ENCODE results near the gene GAMT.
A peak's percentile ranks its signal among the peaks of the same experiment; 100 is the strongest.

The GAMT gene

GRCh38 chr19:1418951-1419738 is 17.8 kb upstream of the GAMT start:
- DNase-seq (ENCODE audit: low read depth, low spot score): no peak

DNA sequence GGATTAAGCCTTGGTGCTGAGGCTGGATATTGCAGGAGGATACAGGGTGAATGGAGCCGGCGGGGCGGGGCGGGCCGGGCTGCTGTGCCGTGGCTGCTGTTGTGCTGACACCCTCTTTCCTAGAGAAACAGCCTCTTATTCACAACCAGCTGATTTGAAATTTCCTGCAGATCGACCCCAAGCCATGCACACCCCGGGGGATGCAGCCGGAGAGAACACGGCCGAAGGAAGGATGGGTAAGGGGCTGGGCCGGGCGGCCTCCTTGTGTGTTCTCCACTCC is 17.1 kb upstream of the GAMT start:
- no peak for DNase-seq (ENCODE audit: low read depth, low spot score)

DNA sequence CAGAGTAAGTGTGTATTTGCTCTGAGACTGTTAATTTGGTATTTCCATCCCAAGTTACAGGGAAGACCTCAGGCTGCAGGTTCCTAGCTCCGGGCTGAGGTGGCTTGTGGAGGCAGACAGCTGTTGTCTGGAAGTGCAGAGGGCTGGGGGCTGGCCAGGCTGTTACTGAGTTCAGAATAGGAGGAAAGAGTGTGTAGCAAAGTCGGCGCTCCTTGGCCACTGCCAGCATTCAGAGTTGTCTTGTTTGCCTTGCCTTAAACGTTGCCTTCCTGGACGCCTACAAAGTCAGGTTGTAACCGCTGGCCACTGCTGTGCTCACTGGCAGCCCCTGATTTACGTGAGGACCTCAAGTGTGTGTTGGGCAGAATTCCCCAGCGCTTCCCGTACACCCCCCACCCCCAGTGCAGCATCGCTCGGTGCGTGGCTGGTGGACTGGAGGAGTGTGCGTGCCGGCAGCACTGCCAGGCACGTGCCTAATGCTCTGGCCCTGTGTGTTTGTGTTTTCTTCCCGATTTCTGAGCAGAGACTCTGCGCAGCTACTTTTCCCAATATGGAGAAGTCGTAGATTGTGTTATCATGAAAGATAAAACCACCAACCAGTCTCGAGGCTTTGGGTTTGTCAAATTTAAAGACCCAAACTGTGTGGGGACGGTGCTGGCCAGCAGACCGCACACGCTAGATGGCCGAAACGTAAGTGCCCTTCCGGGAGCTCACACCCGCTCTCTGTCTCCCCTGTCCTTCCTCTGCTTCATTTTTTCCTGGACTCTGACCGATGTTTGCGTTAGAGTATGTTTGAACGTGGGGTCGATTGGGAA is 16.5 kb upstream of the GAMT start:
- no peak for DNase-seq (ENCODE audit: low read depth, low spot score)

DNA sequence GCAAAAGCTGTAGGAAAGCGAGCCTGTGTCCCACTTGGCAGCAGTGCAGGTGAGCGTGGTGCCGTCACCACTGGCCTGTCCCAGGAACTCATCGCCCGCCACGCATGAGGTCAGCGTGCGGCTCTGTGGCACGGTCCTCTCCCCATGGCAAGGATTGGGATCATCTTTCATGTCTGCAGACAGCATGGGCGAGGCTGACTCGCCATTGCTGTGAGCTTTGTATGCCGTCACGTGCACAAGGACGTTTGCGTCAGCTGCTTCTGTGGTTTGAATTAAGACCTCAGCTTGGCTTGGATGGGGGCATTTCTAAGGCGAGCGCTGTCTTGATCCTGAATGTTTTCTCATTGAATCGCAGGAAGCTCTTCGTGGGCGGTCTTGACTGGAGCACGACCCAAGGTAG is 15.8 kb upstream of the GAMT start:
- no peak for DNase-seq (ENCODE audit: low read depth, low spot score)

- DNase-seq (ENCODE audit: low read depth, low spot score): no peak
These were observed 14.9 kb upstream of the GAMT start for GRCh38 chr19:1416014-1416841.

GRCh38 chr19:1412995-1413800 is 11.9 kb upstream of the GAMT start:
- no peak for DNase-seq (ENCODE audit: low read depth, low spot score)

- DNase-seq (ENCODE audit: low read depth, low spot score): no peak
These were observed 11.1 kb upstream of the GAMT start for GRCh38 chr19:1412323-1412923.

DNA sequence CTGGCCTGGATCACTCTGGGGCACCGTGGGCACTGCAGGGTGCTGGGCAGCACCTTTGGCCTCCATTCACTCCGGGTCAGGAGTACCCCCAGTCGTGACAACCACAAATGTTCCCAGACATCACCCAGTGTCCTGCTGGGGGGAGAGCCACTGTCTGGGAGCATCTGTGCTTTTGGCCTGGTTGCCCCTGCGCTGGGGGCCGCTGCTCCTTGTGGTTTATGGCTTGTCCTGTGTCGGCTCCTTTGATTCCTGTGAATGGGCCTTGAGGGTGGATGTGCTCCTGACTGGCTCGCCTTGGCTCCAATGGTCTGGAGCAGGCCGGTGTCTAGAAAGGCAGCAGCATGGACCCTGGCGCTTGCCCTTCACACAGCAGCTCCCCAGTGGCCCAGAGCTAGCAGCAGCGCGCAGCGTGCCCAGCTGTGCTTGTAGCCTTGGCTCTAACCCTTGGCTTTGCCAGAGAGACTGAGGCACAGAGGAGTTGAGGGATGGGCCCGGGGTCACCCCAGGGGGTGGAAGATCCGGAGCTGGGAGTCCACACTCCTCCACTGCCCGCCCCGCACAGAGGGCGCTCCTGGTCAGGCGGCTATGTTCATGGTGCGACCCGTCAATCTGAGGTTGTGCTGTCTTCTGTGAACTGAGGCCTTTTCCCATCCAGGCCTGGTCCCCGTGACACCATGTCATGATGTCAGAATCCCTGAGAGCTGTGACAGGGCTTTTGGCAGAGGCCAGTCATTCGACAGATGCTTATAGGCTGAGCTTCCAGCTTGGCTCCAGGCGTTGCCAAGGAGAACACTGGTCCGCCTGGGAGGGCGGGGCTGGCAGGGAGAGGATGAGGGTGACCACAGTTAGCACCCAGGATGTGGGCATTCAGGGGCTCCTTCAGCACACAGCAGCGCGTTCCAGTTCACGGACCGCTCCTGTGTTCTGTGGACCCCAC is 10.2 kb upstream of the GAMT start:
- DNase-seq (ENCODE audit: low read depth, low spot score): no peak

GRCh38 chr19:1410789-1411188 is 9.4 kb upstream of the GAMT start:
- DNase-seq (ENCODE audit: low read depth, low spot score): no peak

- DNase-seq (ENCODE audit: low read depth, low spot score): no peak
These were observed 8.9 kb upstream of the GAMT start for GRCh38 chr19:1410136-1410786.

DNA sequence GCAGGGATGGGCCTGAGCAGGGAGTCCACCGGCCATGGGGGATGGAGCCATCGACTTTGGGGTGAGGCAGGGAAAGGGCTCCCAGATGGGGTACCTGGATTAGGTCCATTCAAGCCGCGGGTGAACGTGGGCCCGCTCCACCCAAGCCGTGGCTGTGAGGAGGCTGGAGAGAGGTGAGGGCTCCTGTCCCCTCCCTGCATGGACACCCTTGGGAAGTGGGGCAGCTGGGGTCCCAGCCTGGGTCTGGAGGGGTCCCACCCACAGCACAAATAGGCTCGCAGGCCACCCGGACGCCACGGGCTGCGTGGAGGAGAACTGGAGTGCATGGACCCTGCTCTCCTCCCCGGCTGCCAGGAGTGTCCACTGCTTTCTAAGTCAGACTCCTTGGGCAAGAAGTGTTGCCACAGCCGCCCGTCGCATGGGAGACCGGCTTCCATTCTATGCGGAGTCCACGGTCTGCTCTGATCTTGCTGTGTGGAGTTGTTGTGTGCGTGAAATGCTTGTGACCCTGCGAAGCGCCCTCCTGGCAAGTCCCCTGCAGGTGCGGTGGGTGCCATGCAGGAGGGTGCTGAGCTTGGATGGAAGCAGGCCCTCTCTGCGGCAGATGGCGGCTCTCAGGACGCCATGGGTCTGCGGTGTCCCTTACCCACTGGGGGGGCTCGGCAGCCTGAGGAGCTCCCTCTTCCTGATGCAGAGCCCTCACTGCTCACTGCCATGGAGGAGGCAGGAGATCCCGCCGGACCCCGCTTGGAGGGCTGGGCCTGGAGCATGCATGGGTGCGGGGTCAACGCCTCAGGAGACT is 8.1 kb upstream of the GAMT start:
- no peak for DNase-seq (ENCODE audit: low read depth, low spot score)

DNA sequence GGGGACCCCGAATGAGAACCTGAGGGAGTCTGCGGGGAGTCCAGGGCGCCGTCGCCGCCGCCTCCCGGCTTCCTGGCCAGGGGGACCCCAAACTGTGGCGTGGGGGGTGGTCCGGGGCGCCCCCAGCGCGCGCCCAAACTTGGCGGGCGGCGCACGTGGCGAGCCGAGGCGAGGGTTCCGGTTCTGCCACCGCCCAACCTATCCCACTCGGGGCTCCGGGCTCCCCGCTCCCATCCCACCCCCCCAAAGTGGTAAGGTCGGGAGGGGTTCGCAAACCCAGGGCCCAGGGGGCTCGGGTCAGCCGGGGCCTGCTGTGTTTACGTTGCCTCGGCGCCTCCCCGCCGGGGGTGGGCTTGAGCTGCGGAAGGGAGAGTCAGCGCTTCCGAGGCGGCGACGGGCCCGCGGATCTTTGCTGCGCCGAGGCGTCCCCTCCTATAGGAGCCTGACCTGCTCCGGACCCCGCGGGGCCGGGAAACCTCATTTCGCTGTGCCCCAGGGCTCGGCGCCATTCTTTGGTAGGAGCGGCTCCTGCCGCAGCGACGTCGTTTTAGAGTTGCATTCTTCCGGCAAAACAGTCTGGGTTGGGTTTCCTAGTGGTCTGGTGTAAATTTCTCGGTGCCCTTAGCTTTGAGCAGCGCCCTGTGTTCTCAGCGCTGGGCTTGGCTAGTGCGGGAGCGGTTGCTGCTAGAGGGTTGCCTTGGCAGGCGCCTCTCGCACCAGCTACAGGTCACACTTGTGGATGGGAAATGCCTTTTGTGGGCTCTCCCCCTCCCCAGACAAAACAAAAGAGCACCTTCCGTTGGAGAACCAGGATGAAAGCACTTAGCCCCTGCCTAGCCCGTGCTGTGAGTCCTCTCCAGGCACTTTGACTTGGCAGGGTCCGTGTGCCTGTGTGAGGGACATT is 7.2 kb upstream of the GAMT start:
- DNase-seq (ENCODE audit: low read depth, low spot score): no peak

GRCh38 chr19:1407528-1408299 is 6.4 kb upstream of the GAMT start, which contains the start of gene DAZAP1:
Gene DAZAP1 (plus strand): TSS chr19:1407586. CDS start chr19:1407774, 188 bp downstream.
- DNase-seq (ENCODE audit: low read depth, low spot score): no peak

GRCh38 chr19:1406774-1407527 is 5.6 kb upstream of the GAMT start:
- peak; percentile 97 for DNase-seq (ENCODE audit: low read depth, low spot score)

DNA sequence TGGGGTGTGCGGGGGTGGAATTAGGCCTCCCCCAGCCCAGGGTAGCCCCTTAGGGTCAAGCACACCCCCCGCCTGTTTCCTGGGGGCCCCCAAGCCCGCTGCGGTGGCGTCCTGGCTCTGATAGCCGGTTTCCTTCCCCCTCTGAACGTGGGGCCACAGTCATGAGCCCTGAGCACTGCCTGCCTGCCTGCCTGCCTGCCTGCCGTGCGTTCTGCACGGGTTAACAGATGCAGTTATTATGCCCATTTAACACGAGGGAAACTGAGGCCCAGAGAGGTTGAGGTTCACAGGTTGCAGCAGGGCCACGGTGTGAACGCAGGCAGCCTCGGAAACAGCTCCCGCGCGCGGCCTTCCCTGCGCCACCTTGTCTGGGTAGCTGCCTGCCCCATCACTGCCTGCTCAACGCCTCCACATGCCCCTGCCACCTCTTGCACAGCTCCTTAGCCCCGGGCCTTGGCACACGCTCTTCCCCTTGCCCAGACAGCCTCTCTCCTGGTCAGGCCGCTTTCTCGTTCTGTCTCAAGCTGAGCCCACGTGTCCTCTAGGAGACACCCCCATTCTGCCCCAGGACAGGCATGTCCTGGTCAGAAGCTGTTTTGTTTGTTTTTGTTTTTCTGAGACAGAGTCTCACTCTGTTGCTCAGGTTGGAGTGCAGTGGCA is 1.2 kb upstream of the GAMT start:
- DNase-seq (ENCODE audit: low read depth, low spot score): no peak

DNA sequence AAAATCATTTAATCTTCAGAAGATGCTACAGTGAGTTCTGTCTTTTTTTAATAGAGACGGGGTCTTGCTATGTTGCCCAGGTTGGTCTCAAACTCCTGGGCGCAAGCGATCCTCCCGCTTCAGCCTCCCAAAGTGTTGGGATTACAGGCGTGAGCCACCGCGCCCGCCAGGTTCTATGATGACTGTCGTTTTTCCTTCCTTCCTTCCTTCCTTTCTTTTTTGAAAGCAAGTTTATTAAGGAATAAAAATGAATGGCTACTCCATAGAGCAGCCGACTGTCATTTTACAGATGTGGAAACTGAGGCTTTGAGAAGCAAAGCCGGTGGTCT is 511 bp upstream of the GAMT start:
- no peak for DNase-seq (ENCODE audit: low read depth, low spot score)
